ENCODE measurements around the gene PEAR1. TPM values are rescaled to one million over a fixed set of nuclear protein-coding genes. Genes with fewer than 3 reads are reported as not detected.

PEAR1 gene
- total RNA-seq, 1 experiment from 2014 or later, result 0.27 TPM

GRCh38 chr1:156858959-156859522, 34.5 kb upstream of the PEAR1 start, which contains the start of gene INSRR:
Gene INSRR (minus strand): TSS chr1:156859117. CDS start chr1:156858621, 496 bp downstream.
- no peak for DNase-seq (ENCODE audit: extremely low read depth, low read depth)

GRCh38 chr1:156859523-156860112, 33.9 kb upstream of the PEAR1 start:
- DNase-seq (ENCODE audit: extremely low read depth, low read depth), result no peak

GRCh38 chr1:156860113-156860627, 33.3 kb upstream of the PEAR1 start:
- DNase-seq (ENCODE audit: extremely low read depth, low read depth), result peak; percentile 43

- no peak for DNase-seq (ENCODE audit: extremely low read depth, low read depth)
These were observed 32.7 kb upstream of the PEAR1 start, which contains the start of gene NTRK1 for GRCh38 chr1:156860628-156861423. Gene NTRK1 (plus strand): TSS chr1:156860865. CDS start chr1:156860935, 70 bp downstream.

GRCh38 chr1:156862584-156862983, 30.9 kb upstream of the PEAR1 start:
- no peak for DNase-seq (ENCODE audit: extremely low read depth, low read depth)

- no peak for DNase-seq (ENCODE audit: extremely low read depth, low read depth)
These were observed 30.4 kb upstream of the PEAR1 start for GRCh38 chr1:156862997-156863599.

GRCh38 chr1:156863631-156864030, 29.9 kb upstream of the PEAR1 start:
- DNase-seq (ENCODE audit: extremely low read depth, low read depth), result no peak

GRCh38 chr1:156864796-156865195, 28.7 kb upstream of the PEAR1 start:
- no peak for DNase-seq (ENCODE audit: extremely low read depth, low read depth)

- no peak for DNase-seq (ENCODE audit: extremely low read depth, low read depth)
These were observed 28.3 kb upstream of the PEAR1 start for GRCh38 chr1:156865258-156865657.

GRCh38 chr1:156865865-156866248, 27.7 kb upstream of the PEAR1 start:
- no peak for DNase-seq (ENCODE audit: extremely low read depth, low read depth)

- DNase-seq (ENCODE audit: extremely low read depth, low read depth), result no peak
These were observed 27.1 kb upstream of the PEAR1 start for GRCh38 chr1:156866249-156866909.

GRCh38 chr1:156868341-156868740, 25.2 kb upstream of the PEAR1 start:
- DNase-seq (ENCODE audit: extremely low read depth, low read depth), result no peak

- no peak for DNase-seq (ENCODE audit: extremely low read depth, low read depth)
These were observed 24.1 kb upstream of the PEAR1 start for GRCh38 chr1:156869455-156869854.

- no peak for DNase-seq (ENCODE audit: extremely low read depth, low read depth)
These were observed 19.9 kb upstream of the PEAR1 start for GRCh38 chr1:156873659-156874058.

- no peak for DNase-seq (ENCODE audit: extremely low read depth, low read depth)
These were observed 19.4 kb upstream of the PEAR1 start for GRCh38 chr1:156874142-156874541.

GRCh38 chr1:156874572-156875340, 18.8 kb upstream of the PEAR1 start:
- DNase-seq (ENCODE audit: extremely low read depth, low read depth), result no peak

GRCh38 chr1:156875341-156875615, 18.2 kb upstream of the PEAR1 start:
- no peak for DNase-seq (ENCODE audit: extremely low read depth, low read depth)

- no peak for DNase-seq (ENCODE audit: extremely low read depth, low read depth)
These were observed 17.2 kb upstream of the PEAR1 start for GRCh38 chr1:156876281-156876680.

- no peak for DNase-seq (ENCODE audit: extremely low read depth, low read depth)
These were observed 15.9 kb upstream of the PEAR1 start for GRCh38 chr1:156877433-156878170.
